B cell (primary cell): ENCODE data around the gene TRIM16.
"Not testable (repeated sequence)": the region's sequence is repeated elsewhere in the genome, so short reads cannot be mapped to it uniquely, and the experiment has no call there.

Experiments used
- EZH2 ChIP-seq: IDR thresholded peaks from 2 replicates; pipeline ENCODE4 v1.6.1; 2012; ENCODE audit warnings: borderline replicate concordance, low read depth, mild to moderate bottlenecking, moderate library complexity, low read length; ENCODE audit not compliant: insufficient read depth, poor library complexity, severe bottlenecking
- TF ChIP-seq, protein P1 (sequence below): fragments of 200-600 bp; IDR thresholded peaks from one replicate; pipeline ENCODE4 v1.8.0; 2022; ENCODE audit warnings: antibody characterized with exemption, mild to moderate bottlenecking

DNA sequence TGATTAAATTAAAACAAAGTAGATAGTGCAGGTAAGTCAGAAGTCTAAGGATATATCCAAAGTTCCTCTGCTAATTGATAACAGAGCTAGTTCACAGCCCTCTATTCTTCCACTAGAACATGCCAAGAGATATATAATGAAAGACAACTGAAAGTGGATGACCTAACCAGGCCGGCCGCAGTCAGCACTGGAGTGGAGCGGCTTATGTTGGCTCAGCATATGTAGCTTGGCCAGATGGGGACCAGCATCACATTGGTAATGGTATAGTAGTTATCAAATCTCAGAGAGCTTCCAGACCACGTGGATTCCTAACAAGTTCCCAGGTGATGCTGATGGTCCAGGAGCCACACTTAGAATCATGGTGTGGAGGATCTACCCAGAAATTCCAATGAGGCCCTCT is 102.6 kb downstream of the TRIM16 start:
- TF ChIP-seq, protein P1, sequence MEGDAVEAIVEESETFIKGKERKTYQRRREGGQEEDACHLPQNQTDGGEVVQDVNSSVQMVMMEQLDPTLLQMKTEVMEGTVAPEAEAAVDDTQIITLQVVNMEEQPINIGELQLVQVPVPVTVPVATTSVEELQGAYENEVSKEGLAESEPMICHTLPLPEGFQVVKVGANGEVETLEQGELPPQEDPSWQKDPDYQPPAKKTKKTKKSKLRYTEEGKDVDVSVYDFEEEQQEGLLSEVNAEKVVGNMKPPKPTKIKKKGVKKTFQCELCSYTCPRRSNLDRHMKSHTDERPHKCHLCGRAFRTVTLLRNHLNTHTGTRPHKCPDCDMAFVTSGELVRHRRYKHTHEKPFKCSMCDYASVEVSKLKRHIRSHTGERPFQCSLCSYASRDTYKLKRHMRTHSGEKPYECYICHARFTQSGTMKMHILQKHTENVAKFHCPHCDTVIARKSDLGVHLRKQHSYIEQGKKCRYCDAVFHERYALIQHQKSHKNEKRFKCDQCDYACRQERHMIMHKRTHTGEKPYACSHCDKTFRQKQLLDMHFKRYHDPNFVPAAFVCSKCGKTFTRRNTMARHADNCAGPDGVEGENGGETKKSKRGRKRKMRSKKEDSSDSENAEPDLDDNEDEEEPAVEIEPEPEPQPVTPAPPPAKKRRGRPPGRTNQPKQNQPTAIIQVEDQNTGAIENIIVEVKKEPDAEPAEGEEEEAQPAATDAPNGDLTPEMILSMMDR: not testable (repeated sequence)
- not testable (repeated sequence) for TF ChIP-seq EZH2
